HFFc6 (cell line): ENCODE results near the gene GLUD1. TPM values are rescaled to one million over a fixed set of nuclear protein-coding genes. Genes with fewer than 3 reads are reported as not detected.
A peak's percentile ranks its signal among the peaks of the same experiment; 100 is the strongest.

Experiments used
- DNase-seq: peaks from one replicate; pipeline ENCODE4 v3.0.0-alpha.2; 2018
- H3K27ac Mint-ChIP-seq: 2 replicates; pipeline ENCODE4 v1.8.0; 2020; ENCODE audit warnings: mild to moderate bottlenecking, mixed read lengths
- H3K27me3 Mint-ChIP-seq: 2 replicates; pipeline ENCODE4 v1.8.0; 2021; ENCODE audit warnings: mild to moderate bottlenecking, moderate library complexity, mixed read lengths; ENCODE audit not compliant: insufficient read depth
- H3K36me3 Mint-ChIP-seq: 2 replicates; pipeline ENCODE4 v1.8.0; 2021; ENCODE audit warnings: low read depth, mixed read lengths
- H3K4me1 Mint-ChIP-seq: 2 replicates; pipeline ENCODE4 v1.8.0; 2020; ENCODE audit warnings: low read depth, mixed read lengths
- H3K4me3 Mint-ChIP-seq: 2 replicates; pipeline ENCODE4 v1.8.0; 2020; ENCODE audit warnings: mild to moderate bottlenecking, moderate library complexity, mixed read lengths
- H3K9me3 Mint-ChIP-seq: 2 replicates; pipeline ENCODE4 v1.8.0; 2020; ENCODE audit warnings: mild to moderate bottlenecking, mixed read lengths
- total RNA-seq, 6 experiments: library from RNA; stranded (reverse); fragmentation: NEBNext Ultra II Directional; extraction: Animal tissue kit (Norgen Biotek cat#: 25700); gene quantifications; 2 replicates in 1 of 6; 3 replicates in 5 of 6; pipeline ENCODE4 v1.2.3, GENCODE V29; 2021
- TF ChIP-seq, protein P1 (sequence below): fragments of 200-600 bp; sonication (generic); IDR thresholded peaks from 2 replicates; pipeline ENCODE4 v1.5.0; 2021; ENCODE audit warnings: antibody characterized with exemption, mild to moderate bottlenecking

The GLUD1 gene
- total RNA-seq, 6 experiments from 2014 or later: 108 to 130 (median 118) TPM

DNA sequence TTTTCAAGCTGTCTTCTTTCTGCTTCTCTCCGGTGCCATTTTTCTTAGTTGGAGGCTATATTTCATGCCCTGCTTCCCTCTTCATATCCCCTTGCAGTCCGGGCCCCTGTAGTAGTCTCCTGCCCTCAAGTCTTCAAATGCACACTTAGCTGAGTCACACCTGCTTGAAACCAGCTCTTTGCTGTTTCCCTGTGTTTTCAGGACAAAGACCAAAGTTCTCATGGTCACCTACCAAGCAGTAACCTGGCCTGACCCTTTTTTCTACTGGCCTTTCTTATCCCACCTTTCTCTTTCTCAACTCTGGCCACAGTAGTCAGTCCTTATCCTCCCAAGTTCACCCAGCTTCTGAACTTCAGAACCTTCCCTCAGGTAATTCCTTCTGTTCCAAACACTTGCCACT is 28.5 kb downstream of the GLUD1 start:
- TF ChIP-seq, protein P1, sequence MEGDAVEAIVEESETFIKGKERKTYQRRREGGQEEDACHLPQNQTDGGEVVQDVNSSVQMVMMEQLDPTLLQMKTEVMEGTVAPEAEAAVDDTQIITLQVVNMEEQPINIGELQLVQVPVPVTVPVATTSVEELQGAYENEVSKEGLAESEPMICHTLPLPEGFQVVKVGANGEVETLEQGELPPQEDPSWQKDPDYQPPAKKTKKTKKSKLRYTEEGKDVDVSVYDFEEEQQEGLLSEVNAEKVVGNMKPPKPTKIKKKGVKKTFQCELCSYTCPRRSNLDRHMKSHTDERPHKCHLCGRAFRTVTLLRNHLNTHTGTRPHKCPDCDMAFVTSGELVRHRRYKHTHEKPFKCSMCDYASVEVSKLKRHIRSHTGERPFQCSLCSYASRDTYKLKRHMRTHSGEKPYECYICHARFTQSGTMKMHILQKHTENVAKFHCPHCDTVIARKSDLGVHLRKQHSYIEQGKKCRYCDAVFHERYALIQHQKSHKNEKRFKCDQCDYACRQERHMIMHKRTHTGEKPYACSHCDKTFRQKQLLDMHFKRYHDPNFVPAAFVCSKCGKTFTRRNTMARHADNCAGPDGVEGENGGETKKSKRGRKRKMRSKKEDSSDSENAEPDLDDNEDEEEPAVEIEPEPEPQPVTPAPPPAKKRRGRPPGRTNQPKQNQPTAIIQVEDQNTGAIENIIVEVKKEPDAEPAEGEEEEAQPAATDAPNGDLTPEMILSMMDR: no peak
- Mint-ChIP-seq H3K27me3 (no peaks in the 10 kb centered on the region), H3K4me1 (no peaks in the 10 kb centered on the region), H3K27ac (0 out of 2 replicates have a peak overlapping the region, but pooled peaks have one; percentile 17), H3K9me3 (no peaks in the 10 kb centered on the region), H3K4me3 (no peak overlapping the region), H3K36me3 (peaks cover 36% of the 10 kb centered on the region)
- no peak for DNase-seq

- TF ChIP-seq, protein P1: no peak
- no peaks in the 10 kb centered on the region for H3K27me3 Mint-ChIP-seq
- no peaks in the 10 kb centered on the region for H3K9me3 Mint-ChIP-seq
- no peaks in the 10 kb centered on the region for H3K4me1 Mint-ChIP-seq
- H3K4me3 Mint-ChIP-seq: no peak overlapping the region
- peaks cover 46% of the 10 kb centered on the region for H3K36me3 Mint-ChIP-seq
- H3K27ac Mint-ChIP-seq: no peak overlapping the region
- no peak for DNase-seq
These were observed 30.0 kb downstream of the GLUD1 start for GRCh38 chr10:87064651-87065050.

DNA sequence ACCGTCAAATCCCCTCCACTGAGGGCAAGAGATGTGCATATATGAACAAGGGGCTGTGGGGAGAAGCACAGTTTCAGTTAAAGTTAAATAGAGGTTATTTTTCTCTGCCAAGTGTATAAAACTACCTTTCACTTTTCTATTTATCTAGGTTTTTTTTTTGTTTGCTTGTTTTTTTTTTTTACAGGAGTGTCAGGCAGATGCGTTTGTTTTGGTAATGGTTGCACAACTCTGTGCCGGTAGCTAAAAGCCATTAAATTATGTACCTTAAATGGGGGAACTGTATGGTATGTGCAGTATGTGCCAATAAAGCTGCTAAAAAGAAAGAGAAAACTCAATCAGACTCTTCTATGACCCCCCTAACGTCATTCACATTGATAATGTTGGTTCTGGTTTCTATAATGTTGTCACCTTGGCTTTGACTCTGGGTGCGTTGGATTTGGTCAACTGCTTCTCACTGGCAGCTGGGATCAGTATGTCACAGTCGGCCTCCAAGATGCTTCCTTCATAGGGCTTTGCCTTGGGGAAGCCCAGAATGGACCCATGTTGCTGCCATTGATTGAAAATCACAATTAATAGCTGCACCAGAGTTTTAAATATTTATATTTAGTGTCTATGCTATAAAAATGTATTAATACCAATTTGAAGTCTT is 34.2 kb downstream of the GLUD1 start:
- Mint-ChIP-seq H3K4me3 (no peak overlapping the region), H3K4me1 (no peaks in the 10 kb centered on the region), H3K36me3 (peaks cover 36% of the 10 kb centered on the region), H3K27me3 (no peaks in the 10 kb centered on the region), H3K27ac (no peak overlapping the region), H3K9me3 (no peaks in the 10 kb centered on the region)
- TF ChIP-seq, protein P1: no peak
- no peak for DNase-seq

- no peak overlapping the region for H3K4me3 Mint-ChIP-seq
- H3K27me3 Mint-ChIP-seq: no peaks in the 10 kb centered on the region
- TF ChIP-seq, protein P1: no peak
- no peak for DNase-seq
- no peaks in the 10 kb centered on the region for H3K9me3 Mint-ChIP-seq
- H3K36me3 Mint-ChIP-seq: peaks cover 36% of the 10 kb centered on the region
- no peaks in the 10 kb centered on the region for H3K4me1 Mint-ChIP-seq
- H3K27ac Mint-ChIP-seq: no peak overlapping the region
These were observed 35.2 kb downstream of the GLUD1 start for GRCh38 chr10:87059401-87059800.

GRCh38 chr10:87058171-87058570 is 36.5 kb downstream of the GLUD1 start:
- no peaks in the 10 kb centered on the region for H3K4me1 Mint-ChIP-seq
- TF ChIP-seq, protein P1: no peak
- no peak overlapping the region for H3K27ac Mint-ChIP-seq
- no peak overlapping the region for H3K4me3 Mint-ChIP-seq
- no peaks in the 10 kb centered on the region for H3K9me3 Mint-ChIP-seq
- no peak for DNase-seq
- H3K36me3 Mint-ChIP-seq: peaks cover 25% of the 10 kb centered on the region
- H3K27me3 Mint-ChIP-seq: no peaks in the 10 kb centered on the region; the same call in 1 of the 2 replicates
